ENCODE measurements around the gene NTN4.
"Not testable (repeated sequence)": the region's sequence is repeated elsewhere in the genome, so short reads cannot be mapped to it uniquely, and the experiment has no call there.

The NTN4 gene

GRCh38 chr12:95623554-95624170 is 166.9 kb downstream of the NTN4 start:
- DNase-seq (ENCODE audit: low read depth in 3 of 3) = no peak

GRCh38 chr12:95622879-95623278 is 167.7 kb downstream of the NTN4 start:
- DNase-seq (ENCODE audit: low read depth in 3 of 3) = no peak

GRCh38 chr12:95621725-95622124 is 168.8 kb downstream of the NTN4 start:
- no peak for DNase-seq (ENCODE audit: low read depth in 3 of 3)

GRCh38 chr12:95620171-95620570 is 170.4 kb downstream of the NTN4 start:
- DNase-seq (ENCODE audit: low read depth in 3 of 3) = no peak

GRCh38 chr12:95616470-95616869 is 174.1 kb downstream of the NTN4 start:
- DNase-seq (ENCODE audit: low read depth in 3 of 3) = not testable (repeated sequence)

- no peak for DNase-seq (ENCODE audit: low read depth in 3 of 3)
These were observed 174.8 kb downstream of the NTN4 start for GRCh38 chr12:95615749-95616148.

GRCh38 chr12:95614390-95614982 is 176.1 kb downstream of the NTN4 start:
- no peak for DNase-seq (ENCODE audit: low read depth in 3 of 3)

- no peak for DNase-seq (ENCODE audit: low read depth in 3 of 3)
These were observed 177.5 kb downstream of the NTN4 start for GRCh38 chr12:95613021-95613420.

- DNase-seq (ENCODE audit: low read depth in 3 of 3) = no peak
These were observed 178.8 kb downstream of the NTN4 start for GRCh38 chr12:95611676-95612309.

- no peak for DNase-seq (ENCODE audit: low read depth in 3 of 3)
These were observed 182.1 kb downstream of the NTN4 start for GRCh38 chr12:95608252-95609033.

Data from stimulated activated CD4-positive, alpha-beta T cell treated with anti-CD3 and anti-CD28 coated beads, TNF-alpha, amount 100 ng/mL, for 4 hours (primary cell).